SK-N-MC (cell line): ENCODE measurements around the gene TMPRSS12.
"Not testable (repeated sequence)": the region's sequence is repeated elsewhere in the genome, so short reads cannot be mapped to it uniquely, and the experiment has no call there.

Experiments
- DNase-seq: peaks from one replicate; pipeline ENCODE4 v3.0.0-alpha.2; 2011; ENCODE audit warnings: low read depth, low spot score
- H3K27ac ChIP-seq: fragments of 200-600 bp; sonication (generic); 2 replicates; pipeline ENCODE4 v1.5.1; 2016; ENCODE audit warnings: mixed run types
- H3K36me3 ChIP-seq: fragments of 200-600 bp; sonication (generic); 2 replicates; pipeline ENCODE4 v1.6.1; 2017; ENCODE audit warnings: antibody characterized with exemption, low read length, mixed read lengths; ENCODE audit not compliant: insufficient read depth
- H3K4me3 ChIP-seq: fragments of 200-600 bp; sonication (generic); 2 replicates; pipeline ENCODE4 v1.5.1; 2016
- H3K9ac ChIP-seq: fragments of 200-600 bp; sonication (generic); 2 replicates; pipeline ENCODE4 v1.8.0; 2017; ENCODE audit warnings: mixed run types, mixed read lengths; ENCODE audit not compliant: insufficient read length
- H3K9me3 ChIP-seq: fragments of 200-600 bp; sonication (generic); 2 replicates; pipeline ENCODE4 v1.6.1; 2017; ENCODE audit warnings: low read depth, mild to moderate bottlenecking, antibody characterized with exemption, low read length, moderate library complexity, mixed read lengths
- EZH2 ChIP-seq: fragments of 200-600 bp; sonication (generic); IDR thresholded peaks from one replicate; pipeline ENCODE4 v1.6.1; 2017; ENCODE audit warnings: antibody characterized with exemption
- FOXP2 ChIP-seq: optimal IDR thresholded peaks from 2 replicates; pipeline ENCODE3; 2011; ENCODE audit warnings: mild to moderate bottlenecking, moderate library complexity; ENCODE audit not compliant: insufficient read depth; ENCODE audit errors: extremely low read length, control extremely low read depth
- POLR2AphosphoS5 ChIP-seq: IDR thresholded peaks from 2 replicates; pipeline ENCODE4 v1.6.1; 2012; ENCODE audit warnings: mild to moderate bottlenecking, low read depth, low read length, borderline replicate concordance

Gene TMPRSS12

GRCh38 chr12:50927356-50927755 is 84.6 kb downstream of the TMPRSS12 start:
- Histone ChIP-seq H3K9ac (peak overlapping the region; percentile 17), H3K36me3 (0 out of 2 replicates have a peak, but pooled peaks cover 5% of the 10 kb centered on the region), H3K27ac (peak overlapping the region; percentile 51; the same call in 1 of the 2 replicates), H3K9me3 (no peaks in the 10 kb centered on the region), H3K4me3 (peak overlapping the region; percentile 77)
- no peak for DNase-seq
- TF ChIP-seq POLR2AphosphoS5 (no peak), EZH2 (no peak), FOXP2 (no peak)

GRCh38 chr12:50927766-50928224 is 85.1 kb downstream of the TMPRSS12 start:
- H3K36me3 ChIP-seq: 0 out of 2 replicates have a peak, but pooled peaks cover 5% of the 10 kb centered on the region
- no peak for DNase-seq
- TF ChIP-seq POLR2AphosphoS5 (no peak), FOXP2 (no peak), EZH2 (no peak)
- peak overlapping the region; percentile 51; the same call in 1 of the 2 replicates for H3K27ac ChIP-seq
- peak overlapping the region; percentile 17 for H3K9ac ChIP-seq
- no peaks in the 10 kb centered on the region for H3K9me3 ChIP-seq
- H3K4me3 ChIP-seq: peak overlapping the region; percentile 77

GRCh38 chr12:50928392-50928791 is 85.7 kb downstream of the TMPRSS12 start:
- Histone ChIP-seq H3K9ac (no peak overlapping the region), H3K4me3 (no peak overlapping the region), H3K36me3 (0 out of 2 replicates have a peak, but pooled peaks cover 5% of the 10 kb centered on the region), H3K27ac (no peak overlapping the region), H3K9me3 (no peaks in the 10 kb centered on the region)
- TF ChIP-seq FOXP2: no peak
- no peak for TF ChIP-seq POLR2AphosphoS5
- TF ChIP-seq EZH2: no peak
- no peak for DNase-seq

- no peak overlapping the region for H3K9ac ChIP-seq
- H3K9me3 ChIP-seq: no peaks in the 10 kb centered on the region
- no peak overlapping the region for H3K27ac ChIP-seq
- H3K36me3 ChIP-seq: 0 out of 2 replicates have a peak, but pooled peaks cover 5% of the 10 kb centered on the region
- TF ChIP-seq POLR2AphosphoS5: no peak
- H3K4me3 ChIP-seq: no peak overlapping the region
- DNase-seq: no peak
These were observed 87.1 kb downstream of the TMPRSS12 start for GRCh38 chr12:50929831-50930230.

GRCh38 chr12:50930477-50930876 is 87.8 kb downstream of the TMPRSS12 start:
- H3K4me3 ChIP-seq, H3K27ac ChIP-seq, H3K36me3 ChIP-seq, H3K9me3 ChIP-seq, DNase-seq, H3K9ac ChIP-seq: not testable (repeated sequence)

GRCh38 chr12:50932787-50933280 is 90.1 kb downstream of the TMPRSS12 start:
- no peaks in the 10 kb centered on the region for H3K9me3 ChIP-seq
- no peak overlapping the region for H3K27ac ChIP-seq
- no peak for TF ChIP-seq EZH2
- no peak for TF ChIP-seq FOXP2
- no peak for DNase-seq
- H3K36me3 ChIP-seq: 0 out of 2 replicates have a peak, but pooled peaks cover 5% of the 10 kb centered on the region
- H3K9ac ChIP-seq: no peak overlapping the region
- H3K4me3 ChIP-seq: no peak overlapping the region

- Histone ChIP-seq H3K9me3 (no peaks in the 10 kb centered on the region), H3K9ac (no peak overlapping the region), H3K4me3 (no peak overlapping the region), H3K36me3 (0 out of 2 replicates have a peak, but pooled peaks cover 5% of the 10 kb centered on the region), H3K27ac (no peak overlapping the region)
- TF ChIP-seq EZH2 (no peak), FOXP2 (no peak), POLR2AphosphoS5 (no peak)
- no peak for DNase-seq
These were observed 90.9 kb downstream of the TMPRSS12 start for GRCh38 chr12:50933459-50934124.

GRCh38 chr12:50934371-50934851 is 91.7 kb downstream of the TMPRSS12 start:
- Histone ChIP-seq H3K9me3 (no peaks in the 10 kb centered on the region), H3K27ac (peak overlapping the region; percentile 72), H3K9ac (no peak overlapping the region), H3K36me3 (0 out of 2 replicates have a peak, but pooled peaks cover 5% of the 10 kb centered on the region), H3K4me3 (no peak overlapping the region)
- DNase-seq: no peak
- TF ChIP-seq EZH2 (no peak), POLR2AphosphoS5 (no peak), FOXP2 (no peak)
